ENCODE results near the gene LGALS9. TPM values are rescaled to one million over a fixed set of nuclear protein-coding genes. Genes with fewer than 3 reads are reported as not detected.
"Not testable (repeated sequence)": the region's sequence is repeated elsewhere in the genome, so short reads cannot be mapped to it uniquely, and the experiment has no call there.

LGALS9 gene
- total RNA-seq, 1 donor from 2014 or later, result 15.2 TPM

DNA sequence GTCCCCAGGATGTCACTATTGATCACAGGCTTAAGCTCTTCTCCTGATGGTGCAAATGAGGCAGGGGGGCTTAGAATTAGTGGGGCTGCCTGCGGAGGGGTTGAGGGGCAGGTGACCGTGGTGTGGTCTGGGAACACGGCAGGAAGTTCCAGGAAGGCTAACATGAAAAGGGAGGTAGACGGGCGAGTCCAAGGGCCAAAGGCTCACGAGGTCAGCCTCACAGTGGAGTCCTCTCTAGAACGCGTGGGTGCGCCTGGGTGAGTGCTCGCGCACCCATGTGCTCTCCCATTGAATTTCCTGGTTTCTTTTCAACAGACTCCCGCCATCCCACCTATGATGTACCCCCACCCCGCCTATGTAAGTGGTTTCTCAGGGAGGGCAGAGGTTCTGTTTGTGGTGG, 15.2 kb downstream of the LGALS9 start:
- no peak overlapping the region for H3K4me3 ChIP-seq
- no peaks in the 10 kb centered on the region for H3K9me3 ChIP-seq (replicated peaks)
- H3K27me3 ChIP-seq (ENCODE audit: low read depth), result no peaks in the 10 kb centered on the region
- no peak overlapping the region for H3K27ac ChIP-seq (replicated peaks)
- intact Hi-C loops (cut with micrococcal nuclease), result no loop called here
- no peak for TF ChIP-seq CTCF (IDR thresholded peaks at IDR 0.05; ENCODE audit: borderline replicate concordance)
- H3K4me1 ChIP-seq, result peaks cover 39% of the 10 kb centered on the region
- no peak for DNase-seq
- no peaks in the 10 kb centered on the region for H3K36me3 ChIP-seq

- no peak for TF ChIP-seq CTCF (IDR thresholded peaks at IDR 0.05; ENCODE audit: borderline replicate concordance)
- intact Hi-C loops (cut with micrococcal nuclease), result no loop called here
These were observed 16.8 kb downstream of the LGALS9 start for GRCh38 chr17:27647765-27648164.

GRCh38 chr17:27649111-27649571, 18.2 kb downstream of the LGALS9 start:
- peak overlapping the region; percentile 30 for H3K27ac ChIP-seq (replicated peaks)
- H3K27me3 ChIP-seq (ENCODE audit: low read depth); H3K9me3 ChIP-seq (replicated peaks); intact Hi-C loops (cut with micrococcal nuclease); DNase-seq; H3K4me3 ChIP-seq; H3K36me3 ChIP-seq: not testable (repeated sequence)
- peaks cover 34% of the 10 kb centered on the region for H3K4me1 ChIP-seq

More at GRCh38 chr17:27647765-27648164, 16.8 kb downstream of the LGALS9 start:
- Histone ChIP-seq H3K4me3 (no peak overlapping the region), H3K27me3 (ENCODE audit: low read depth) (no peaks in the 10 kb centered on the region), H3K9me3 (replicated peaks) (no peaks in the 10 kb centered on the region), H3K36me3 (no peaks in the 10 kb centered on the region), H3K27ac (replicated peaks) (peak overlapping the region; percentile 62), H3K4me1 (peaks cover 38% of the 10 kb centered on the region)
- no peak for DNase-seq

GRCh38 chr17:27649929-27650328, 18.9 kb downstream of the LGALS9 start:
- intact Hi-C loops (cut with micrococcal nuclease), result loop anchor here (2.0 to 10.0 kb wide), 2 partner anchors 47 to 105 kb away; no protein-coding TSS in a partner anchor
- Histone ChIP-seq H3K4me1 (peaks cover 27% of the 10 kb centered on the region), H3K9me3 (replicated peaks) (no peaks in the 10 kb centered on the region), H3K27me3 (ENCODE audit: low read depth) (no peaks in the 10 kb centered on the region), H3K4me3 (no peak overlapping the region), H3K27ac (replicated peaks) (no peak overlapping the region), H3K36me3 (no peaks in the 10 kb centered on the region)
- TF ChIP-seq CTCF (IDR thresholded peaks at IDR 0.05; ENCODE audit: borderline replicate concordance), result no peak
- DNase-seq, result peak; percentile 46

- H3K27me3 ChIP-seq (ENCODE audit: low read depth), result peaks cover 5% of the 10 kb centered on the region
- no peak for TF ChIP-seq CTCF (IDR thresholded peaks at IDR 0.05; ENCODE audit: borderline replicate concordance)
- no peaks in the 10 kb centered on the region for H3K36me3 ChIP-seq
- no peak for DNase-seq
- H3K4me3 ChIP-seq, result no peak overlapping the region
- no peak overlapping the region for H3K27ac ChIP-seq (replicated peaks)
- intact Hi-C loops (cut with micrococcal nuclease), result loop anchor here (2.0 to 10.0 kb wide), 2 partner anchors 48 to 104 kb away; no protein-coding TSS in a partner anchor
- H3K4me1 ChIP-seq, result peaks cover 25% of the 10 kb centered on the region
- no peaks in the 10 kb centered on the region for H3K9me3 ChIP-seq (replicated peaks)
These were observed 19.8 kb downstream of the LGALS9 start for GRCh38 chr17:27650836-27651235.

DNA sequence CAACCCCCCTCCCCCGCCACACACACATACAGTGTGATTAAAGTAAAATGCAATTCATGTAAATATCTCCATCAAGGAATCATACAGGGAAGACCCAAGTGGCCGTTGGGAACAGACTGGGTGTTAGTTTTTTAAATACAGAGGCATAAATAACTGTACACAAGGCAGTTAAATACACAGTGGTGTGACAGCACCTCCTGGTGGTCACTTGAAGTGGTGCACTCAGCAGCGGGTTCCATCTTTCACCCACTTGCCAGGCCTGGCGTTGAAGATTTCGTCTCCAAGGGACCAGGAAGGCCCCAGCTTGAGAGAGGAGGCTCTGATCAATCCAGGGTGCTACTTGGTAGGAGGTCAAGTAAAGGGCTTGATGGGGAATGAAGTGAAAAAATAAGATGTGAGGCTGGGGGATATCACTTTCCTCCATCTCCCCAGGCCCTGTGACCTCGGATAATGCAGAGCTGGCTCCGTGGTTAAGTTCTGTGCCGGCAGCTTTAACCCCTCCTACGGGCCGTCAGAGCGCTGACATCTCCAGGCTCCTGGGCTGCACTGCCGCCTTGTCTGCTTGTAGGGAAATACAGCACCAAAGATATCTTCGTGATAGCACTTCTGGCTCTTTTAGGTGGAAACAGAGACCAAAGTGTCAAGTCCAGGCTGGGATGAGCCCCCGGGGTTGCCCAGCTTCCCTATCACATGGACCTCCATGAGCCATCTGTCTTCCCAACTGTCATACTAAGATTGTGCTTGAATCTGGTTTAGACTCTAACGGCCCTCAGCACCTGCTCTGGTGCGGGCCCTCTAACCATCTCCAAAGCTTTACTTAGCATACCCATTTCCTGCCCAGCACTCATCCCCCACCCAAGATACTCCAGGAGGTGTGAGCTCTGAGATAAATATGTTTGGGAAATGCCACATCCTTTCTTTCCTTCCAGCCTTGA, 20.7 kb downstream of the LGALS9 start:
- Histone ChIP-seq H3K27me3 (ENCODE audit: low read depth) (peaks cover 5% of the 10 kb centered on the region), H3K36me3 (no peaks in the 10 kb centered on the region), H3K4me3 (no peak overlapping the region), H3K27ac (replicated peaks) (no peak overlapping the region), H3K4me1 (peaks cover 25% of the 10 kb centered on the region), H3K9me3 (replicated peaks) (no peaks in the 10 kb centered on the region)
- peak; percentile 92 for TF ChIP-seq CTCF (IDR thresholded peaks at IDR 0.05; ENCODE audit: borderline replicate concordance)
- intact Hi-C loops (cut with micrococcal nuclease), result loop anchor here (2.0 to 10.0 kb wide), 2 partner anchors 49 to 103 kb away; no protein-coding TSS in a partner anchor
- DNase-seq, result peak; percentile 64

- not testable (repeated sequence) for H3K36me3 ChIP-seq; H3K9me3 ChIP-seq (replicated peaks); H3K27ac ChIP-seq (replicated peaks); DNase-seq; H3K4me3 ChIP-seq; H3K27me3 ChIP-seq (ENCODE audit: low read depth)
- intact Hi-C loops (cut with micrococcal nuclease), result loop anchor here (10.0 kb wide), 1 partner anchor 101 kb away; no protein-coding TSS in a partner anchor
- H3K4me1 ChIP-seq, result peaks cover 14% of the 10 kb centered on the region
These were observed 22.5 kb downstream of the LGALS9 start for GRCh38 chr17:27653449-27653971.

Measured in left ventricle myocardium inferior (tissue), 1 donor.